ENCODE data around the gene MSX2. TPM values are rescaled to one million over a fixed set of nuclear protein-coding genes. Genes with fewer than 3 reads are reported as not detected.

MSX2 gene
- total and polyA plus RNA-seq, 2 of the 4 experiments (the other 2 are of a cell fraction): 2.2 to 3.7 TPM

- Histone ChIP-seq H2AFZ (replicated peaks; ENCODE audit: low read length, poor library complexity) (no peak overlapping the region), H3K27ac (ENCODE audit: insufficient read depth, low read length) (no peak overlapping the region), H4K8ac (ENCODE audit: low read depth in 2 of 2, low read length in 2 of 2) (no peak overlapping the region), H4K91ac (ENCODE audit: insufficient read depth, low read depth, low read length) (no peak overlapping the region), H3K18ac (ENCODE audit: low read depth, low read length) (no peak overlapping the region), H2BK20ac (ENCODE audit: low read depth, low read length) (no peak overlapping the region), H2AK5ac (ENCODE audit: low read depth, low read length) (no peak overlapping the region), H3K4me1 (ENCODE audit: control insufficient read depth, insufficient read depth, low read length) (no peaks in the 10 kb centered on the region), H3K4ac (ENCODE audit: low read depth, low read length) (no peak overlapping the region), H3K4me3 (ENCODE audit: insufficient read depth, low read depth, low read length) (no peak overlapping the region), H2BK15ac (ENCODE audit: low read depth, low read length) (no peak overlapping the region), H4K5ac (ENCODE audit: low read depth, low read length) (no peak overlapping the region), H3K36me3 (ENCODE audit: control insufficient read depth, insufficient read depth, low read length) (no peaks in the 10 kb centered on the region), H3K79me1 (ENCODE audit: low read depth in 1 of 2, low read length in 2 of 2) (no peaks in the 10 kb centered on the region), H2BK120ac (ENCODE audit: low read depth, low read length) (no peak overlapping the region), H3K14ac (replicated peaks; ENCODE audit: low read depth, low read length) (no peak overlapping the region), H3K9me3 (ENCODE audit: control insufficient read depth, insufficient read depth, low read length) (peaks cover 3% of the 10 kb centered on the region; the same call in 1 of the 2 replicates), H3K56ac (ENCODE audit: extremely low read depth, insufficient read depth, low read length) (no peak overlapping the region), H2BK5ac (ENCODE audit: low read depth, low read length, poor library complexity, severe bottlenecking) (no peak overlapping the region), H4K20me1 (ENCODE audit: insufficient read depth, low read length) (no peaks in the 10 kb centered on the region), H3K9me1 (ENCODE audit: insufficient read depth, low read length) (no peaks in the 10 kb centered on the region), H2AK9ac (replicated peaks; ENCODE audit: low read depth, low read length, poor library complexity) (no peak overlapping the region), H3K4me2 (ENCODE audit: low read depth, low read length) (no peak overlapping the region), H3K9ac (ENCODE audit: low read depth, low read length) (no peak overlapping the region), H3K27me3 (ENCODE audit: control insufficient read depth, insufficient read depth, low read length) (peaks cover 7% of the 10 kb centered on the region), H3K23ac (ENCODE audit: low read depth, low read length) (no peak overlapping the region)
- no TSS peak for BruUV-seq (replicated peaks)
- in situ Hi-C loops (cut with MboI; ENCODE audit: low sequenced_read_pairs): no loop called here
- CTCF ChIA-PET: no interaction called here
- POLR2A ChIA-PET (ENCODE audit: unreplicated experiment): no interaction called here
- ATAC-seq (ENCODE audit: low read depth) (no peak), DNase-seq (no peak)
- 100% methylated on average over 3 of the region's 4 CpGs; no CpG with 5 or more reads in 1 of the 2 experiments for WGBS, 2 experiments (ENCODE audit: extremely low coverage in 2 of 2, insufficient read length in 1 of 2)
- dilution Hi-C loops (cut with HindIII; ENCODE audit: low sequenced_read_pairs, unreplicated experiment): no loop called here
- intact Hi-C loops (cut with micrococcal nuclease): no loop called here
- TF ChIP-seq USF2 (IDR thresholded peaks at IDR 0.05; ENCODE audit: low read depth, low read length): no peak
- no peak for TF ChIP-seq CHD1 (IDR thresholded peaks at IDR 0.05; ENCODE audit: low read depth, low read length)
- TF ChIP-seq ELK1 (IDR thresholded peaks at IDR 0.05; ENCODE audit: borderline replicate concordance, low read depth, low read length): no peak
- TF ChIP-seq MAZ (IDR thresholded peaks at IDR 0.05; ENCODE audit: borderline replicate concordance, low read depth, low read length): no peak
- TF ChIP-seq FOS (IDR thresholded peaks at IDR 0.05; ENCODE audit: low read depth, low read length): no peak
- TF ChIP-seq BHLHE40 (IDR thresholded peaks at IDR 0.05; ENCODE audit: low read depth, low read length): no peak
- TF ChIP-seq RFX5 (IDR thresholded peaks at IDR 0.05; ENCODE audit: low read depth, low read length): no peak
These were observed 44.6 kb downstream of the MSX2 start for GRCh38 chr5:174769005-174769404.
